Psoas muscle (tissue), 8 donors: Measurements from ENCODE around the gene CHD9. TPM values are rescaled to one million over a fixed set of nuclear protein-coding genes. Genes with fewer than 3 reads are reported as not detected.

Source experiments
- ATAC-seq, 4 donors: fragments of 200-7000 bp; cut with Tn5 transposase; one replicate each; pipeline ENCODE4 v1.9.1; 2020; ENCODE audit warnings: moderate library complexity in 3 of 4, mild to moderate bottlenecking in 2 of 4
- DNase-seq, 2 donors: peaks; one replicate each; pipeline ENCODE4 v3.0.0-alpha.2; 2020
- H3K27ac ChIP-seq: fragments of 200-600 bp; one replicate; pipeline ENCODE4 v1.8.0; 2022
- H3K27me3 ChIP-seq, 3 donors: fragments of 200-600 bp in 1 of 3; one replicate each; pipeline versions ENCODE4 v1.6.1 to v1.8.0; 2013 to 2022; ENCODE audit warnings: low read length in 2 of 3, mild to moderate bottlenecking in 2 of 3, moderate library complexity in 1 of 3; ENCODE audit not compliant: insufficient read depth in 3 of 3
- H3K36me3 ChIP-seq, 2 donors: fragments of 200-600 bp in 1 of 2; one replicate each; pipeline versions ENCODE4 v1.6.1 to v1.8.0; 2013 to 2022; ENCODE audit warnings: low read depth in 1 of 2, mild to moderate bottlenecking in 1 of 2, moderate library complexity in 1 of 2; ENCODE audit not compliant: insufficient read depth in 1 of 2
- H3K4me1 ChIP-seq: fragments of 200-600 bp; one replicate; pipeline ENCODE4 v1.8.0; 2022
- H3K4me3 ChIP-seq: fragments of 200-600 bp; one replicate; pipeline ENCODE4 v1.8.0; 2022; ENCODE audit warnings: mild to moderate bottlenecking
- H3K9me3 ChIP-seq: fragments of 200-600 bp; one replicate; pipeline ENCODE4 v1.8.0; 2022
- CTCF ChIP-seq: fragments of 200-600 bp; IDR thresholded peaks from one replicate; pipeline ENCODE4 v1.8.0; 2022; ENCODE audit warnings: antibody characterized with exemption
- WGBS, 3 donors: extraction: QIAGEN DNeasy Blood & Tissue Kit; methylation state at CpG; one replicate each; pipeline versions ENCODE4 v1.1.6 to v1.1.7; 2013; 5-methylcytosine and 5-hydroxymethylcytosine counted together
- intact Hi-C, 2 donors: fragments of 100-400 bp; cut with DNase I; formaldehyde crosslinking; loops; one replicate each; pipeline versions ENCODE4 v1.11.0 to v1.14.2; 2022
- polyA plus RNA-seq, 3 donors: library from polyadenylated mRNA; stranded (reverse); fragments of 200-250 nt; gene quantifications; one replicate each; pipeline ENCODE4 v1.2.3, GENCODE V29; 2013
- total RNA-seq, 4 donors: library from RNA; stranded (reverse); fragmentation: NEBNext Ultra II Directional in 2 of 4; extraction: Animal tissue kit (Norgen Biotek cat#: 25700) in 2 of 4; gene quantifications; one replicate each; pipeline versions ENCODE4 v1.2.1 to v1.2.4, GENCODE V29; 2021 to 2023
- donor health status: healthy with polysubstance abuse.
- donor health status: DM: no; HTN: no; CAD: no; lungs with moderate emphysema.
- donor health status: Bipolar disorder and iron deficiency.
- donor health status: healthy.
- donor health status: DM: yes; HTN: yes; CAD: no.
- donor health status: DM: no; HTN: no; CAD: no.
- donor health status: DM: no; HTN: no; CAD: no.
- donor health status: DM: yes; HTN: yes; CAD: no.

CHD9 gene
- total and polyA plus RNA-seq, 7 donors: 5.8 to 47.9 (median 36.4) TPM

- Histone ChIP-seq H3K27ac (no peak overlapping the region), H3K36me3 (no peaks in the 10 kb centered on the region), H3K4me1 (no peaks in the 10 kb centered on the region), H3K9me3 (no peaks in the 10 kb centered on the region), H3K4me3 (no peak overlapping the region), H3K27me3 (peaks cover 3 to 48% (median 13%) of the 10 kb centered on the region in 3 donors)
- ATAC-seq (no peak), DNase-seq (no peak)
- 86 to 97% (median 94%) methylated on average over 5 of the region's 5 CpGs for WGBS, 3 donors
- TF ChIP-seq CTCF: no peak
- intact Hi-C loops: no loop called here
These were observed 320.0 kb downstream of the CHD9 start for GRCh38 chr16:53374800-53375199.

DNA sequence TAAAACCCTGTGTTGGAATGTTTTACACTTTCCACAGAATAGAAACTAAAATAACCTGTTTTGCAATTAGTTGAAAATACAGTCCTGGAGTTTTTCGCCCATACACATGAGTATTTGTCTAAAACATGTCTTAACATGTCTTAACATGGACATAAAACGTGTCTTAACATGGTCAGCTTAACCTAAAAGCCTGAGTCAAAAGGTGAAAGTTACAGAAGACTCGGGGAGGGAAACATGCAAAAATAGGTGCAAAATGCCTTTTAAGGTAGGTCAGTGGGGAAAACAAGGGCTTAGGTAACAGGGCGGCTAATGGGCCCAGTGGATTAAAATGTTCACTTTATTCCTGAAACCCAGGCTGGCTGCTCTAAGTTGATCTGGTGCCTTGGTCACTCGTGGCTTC lies 323.3 kb downstream of the CHD9 start:
- H3K4me3 ChIP-seq: no peak overlapping the region
- intact Hi-C loops: no loop called here
- no peaks in the 10 kb centered on the region for H3K9me3 ChIP-seq
- no peaks in the 10 kb centered on the region for H3K4me1 ChIP-seq
- H3K27ac ChIP-seq: no peak overlapping the region
- ATAC-seq (no peak), DNase-seq (no peak)
- 42 to 59% (median 52%) methylated on average over 5 of the region's 5 CpGs for whole genome bisulfite sequencing, 3 donors
- H3K36me3 ChIP-seq: no peaks in the 10 kb centered on the region
- H3K27me3 ChIP-seq: peaks cover 0 to 33% (median 10%) of the 10 kb centered on the region in 3 donors
- TF ChIP-seq CTCF: no peak

Other genes with a start within 250 kb of the CHD9 start
- under 1 TPM in 3 of 4 donors, not detected in 1; 0.13 to 0.56 (median 0.22) TPM for gene CHD9NB, start 2.1 kb upstream of the CHD9 start, total RNA-seq
- gene CHD9NB, start 2.1 kb upstream of the CHD9 start, polyA plus RNA-seq: under 1 TPM; 0.05 to 0.77 (median 0.14) TPM